K562 (cell line): ENCODE measurements around the gene PFDN2. TPM values are rescaled to one million over a fixed set of nuclear protein-coding genes. Genes with fewer than 3 reads are reported as not detected.

Experiments used
- DIDO1 ChIP-seq: fragments of 450-650 bp; IDR thresholded peaks from 2 replicates; pipeline ENCODE4 v1.6.1; 2016; ENCODE audit warnings: low read depth, missing biosample characterization, missing genetic modification characterization
- E2F3 ChIP-seq: fragments of 250-450 bp; sonication (Bioruptor Pico); IDR thresholded peaks from 2 replicates; pipeline ENCODE4 v1.4.0; 2020; ENCODE audit warnings: mild to moderate bottlenecking
- E2F4 ChIP-seq: sonication (generic); formaldehyde crosslinking; IDR thresholded peaks from 2 replicates; pipeline ENCODE4 v1.8.0; 2022; ENCODE audit warnings: mild to moderate bottlenecking, low read depth, missing genetic modification reagents
- ELF2 ChIP-seq: fragments of 250-450 bp; sonication (Bioruptor Pico); IDR thresholded peaks from 2 replicates; pipeline ENCODE4 v1.5.0; 2021; ENCODE audit warnings: mild to moderate bottlenecking
- GABPB2 ChIP-seq: fragments of 250-450 bp; sonication (Bioruptor Pico); conservative IDR thresholded peaks from 2 replicates; pipeline ENCODE4 v1.5.1; 2021; ENCODE audit warnings: mild to moderate bottlenecking
- GTF2F1 ChIP-seq: IDR thresholded peaks from 2 replicates; pipeline ENCODE4 v1.6.1; 2011; ENCODE audit warnings: low read depth, low read length, improper control_type of control experiment
- HDGF ChIP-seq: fragments of 450-650 bp; IDR thresholded peaks from 2 replicates; pipeline ENCODE4 v1.6.1; 2016
- HMG20A ChIP-seq: fragments of 450-650 bp; formaldehyde crosslinking; conservative IDR thresholded peaks from 2 replicates; pipeline ENCODE4 v1.4.0; 2020; ENCODE audit warnings: mild to moderate bottlenecking, mixed read lengths
- MEF2D ChIP-seq: conservative IDR thresholded peaks from 2 replicates; pipeline ENCODE4 v1.6.1; 2016; ENCODE audit warnings: low read depth, missing genetic modification characterization, missing compliant biosample characterization
- MYBL2 ChIP-seq, 2 experiments: fragments of 450-650 bp in 1 of 2; sonication (generic) in 1 of 2; formaldehyde crosslinking in 1 of 2; IDR thresholded peaks; 2 replicates each; pipeline versions ENCODE4 v1.6.1 to v1.8.1; 2017 to 2022; ENCODE audit warnings: borderline replicate concordance in 1 of 2, inconsistent platforms in 1 of 2, low read depth in 1 of 2, mild to moderate bottlenecking in 1 of 2, missing genetic modification reagents in 1 of 2, moderate library complexity in 1 of 2
- NCOA2 ChIP-seq, 2 experiments: fragments of 450-650 bp; IDR thresholded peaks; 2 replicates each; pipeline ENCODE4 v1.6.1; 2018; ENCODE audit warnings: mild to moderate bottlenecking in 2 of 2, moderate library complexity in 1 of 2; ENCODE audit not compliant: partially characterized antibody in 2 of 2
- NCOR1 ChIP-seq: fragments of 450-650 bp; IDR thresholded peaks from 2 replicates; pipeline ENCODE4 v1.6.1; 2016; ENCODE audit warnings: mild to moderate bottlenecking, moderate library complexity
- NEUROD1 ChIP-seq: fragments of 150-350 bp; IDR thresholded peaks from 2 replicates; pipeline ENCODE4 v1.6.1; 2014; ENCODE audit warnings: borderline replicate concordance, low read length, low read depth; ENCODE audit not compliant: partially characterized antibody
- PHB ChIP-seq: fragments of 250-450 bp; sonication (Bioruptor Pico); IDR thresholded peaks from 2 replicates; pipeline ENCODE4 v1.5.0; 2021
- PKNOX1 ChIP-seq: fragments of 450-650 bp; IDR thresholded peaks from 2 replicates; pipeline ENCODE4 v1.6.1; 2016
- PTBP1 ChIP-seq: fragments of 200-400 bp; formaldehyde crosslinking; IDR thresholded peaks from 2 replicates; pipeline ENCODE4 v1.6.1; 2017; ENCODE audit warnings: low read depth, low read length
- TRIM28 ChIP-seq: fragments of 450-650 bp; IDR thresholded peaks from 2 replicates; pipeline ENCODE4 v1.6.1; 2017
- USF1 ChIP-seq: sonication (generic); formaldehyde crosslinking; IDR thresholded peaks from 2 replicates; pipeline ENCODE4 v1.9.0; 2022; ENCODE audit warnings: mild to moderate bottlenecking, missing genetic modification reagents
- XRCC3 ChIP-seq: fragments of 450-650 bp; IDR thresholded peaks from 2 replicates; pipeline ENCODE4 v1.6.1; 2017; ENCODE audit warnings: mild to moderate bottlenecking, moderate library complexity
- ZBTB9 ChIP-seq: fragments of 450-650 bp; formaldehyde crosslinking; IDR thresholded peaks from 2 replicates; pipeline ENCODE4 v1.4.0; 2020; ENCODE audit warnings: mild to moderate bottlenecking, moderate library complexity
- ZFP1 ChIP-seq: fragments of 450-650 bp; formaldehyde crosslinking; IDR thresholded peaks from 2 replicates; pipeline ENCODE4 v1.4.0; 2020; ENCODE audit warnings: mild to moderate bottlenecking, mixed read lengths
- ZNF165 ChIP-seq: fragments of 250-450 bp; sonication (Bioruptor Pico); IDR thresholded peaks from 2 replicates; pipeline ENCODE4 v1.4.0; 2020; ENCODE audit warnings: borderline replicate concordance
- ZNF311 ChIP-seq: fragments of 250-450 bp; sonication (Bioruptor Pico); IDR thresholded peaks from 2 replicates; pipeline ENCODE4 v1.4.0; 2020; ENCODE audit warnings: mild to moderate bottlenecking, moderate library complexity
- ZNF384 ChIP-seq: IDR thresholded peaks from 2 replicates; pipeline ENCODE4 v1.6.1; 2012; ENCODE audit warnings: low read depth, low read length, improper control_type of control experiment
- ZNF584 ChIP-seq: fragments of 200-800 bp; sonication (Bioruptor generic); IDR thresholded peaks from 2 replicates; pipeline ENCODE4 v1.6.1; 2016; ENCODE audit warnings: low read depth, mild to moderate bottlenecking, missing genetic modification characterization, missing compliant biosample characterization
- ZNF668 ChIP-seq: fragments of 250-450 bp; sonication (Bioruptor Pico); IDR thresholded peaks from 2 replicates; pipeline ENCODE4 v1.8.0; 2022; ENCODE audit warnings: mild to moderate bottlenecking, inconsistent platforms
- ZNF707 ChIP-seq: fragments of 250-450 bp; sonication (Bioruptor Pico); conservative IDR thresholded peaks from 2 replicates; pipeline ENCODE4 v1.8.0; 2022; ENCODE audit warnings: inconsistent platforms, mild to moderate bottlenecking, moderate library complexity
- polyA plus RNA-seq, 8 experiments: library from polyadenylated mRNA; depleted of rRNA in 4 of 8; stranded (reverse) in 5 of 8; unstranded in 3 of 8; fragments of >200 nt; fragmentation: Nextera tagmentation in 2 of 8; fragmentation: Illumina TruSeq in 1 of 8; extraction: Ambion mirVana in 2 of 8; extraction: Trizol in 1 of 8; gene quantifications; 2 replicates each; pipeline versions ENCODE4 v1.2.1 to v1.2.3, GENCODE V29; 2011 to 2014; ENCODE audit warnings: inconsistent platforms in 1 of 8, missing spikeins in 1 of 8
- total RNA-seq, 7 experiments: library from RNA; depleted of rRNA in 6 of 7; stranded (reverse); fragments of >200 nt in 6 of 7; fragmentation: Illumina TruSeq in 2 of 7; extraction: Trizol in 2 of 7; gene quantifications; 2 replicates each; pipeline versions ENCODE4 v1.2.1 to v1.2.3, GENCODE V29; 2011 to 2021; ENCODE audit warnings: low replicate concordance in 1 of 7

Gene PFDN2
- total and polyA plus RNA-seq, 9 of the 15 experiments (the other 6 are each of a cell fraction or from before 2014, with no cell fraction given) = 50.2 to 361 (median 144) TPM

GRCh38 chr1:161131523-161132409, 13.9 kb upstream of the PFDN2 start (continued):
- TF ChIP-seq ZBTB9 (CRISPR knock-in tag) = no peak
- TF ChIP-seq ELF2 (CRISPR knock-in tag) = no peak
- no peak for TF ChIP-seq HMG20A (CRISPR knock-in tag)
- no peak for TF ChIP-seq ZNF311
- no peak for TF ChIP-seq USF1 (CRISPR knock-in tag)
- no peak for TF ChIP-seq MEF2D (tag)
- TF ChIP-seq ZNF707 (CRISPR knock-in tag) = no peak
- TF ChIP-seq TRIM28 = no peak
- TF ChIP-seq GTF2F1 = no peak
- TF ChIP-seq ZNF668 (CRISPR knock-in tag) = no peak
- TF ChIP-seq XRCC3 = no peak
- TF ChIP-seq ZFP1 (CRISPR knock-in tag) = no peak
- TF ChIP-seq PKNOX1 = no peak
- peak; percentile 98 for TF ChIP-seq HDGF
- TF ChIP-seq NCOA2 (IDR thresholded peaks at IDR 0.05; ENCODE audit: partially characterized antibody in 2 of 2) = no peak
- TF ChIP-seq DIDO1 (tag) = peak; percentile 51; the same call in 1 of the 2 replicates
- TF ChIP-seq E2F4 (CRISPR knock-in tag) = no peak
- no peak; the same call in 1 of the 2 replicates for TF ChIP-seq NCOR1
- TF ChIP-seq E2F3 (CRISPR knock-in tag) = no peak
- TF ChIP-seq NEUROD1 = no peak
- TF ChIP-seq PTBP1 = no peak
- no peak for TF ChIP-seq GABPB2 (CRISPR knock-in tag)
- no peak for TF ChIP-seq ZNF384
- TF ChIP-seq ZNF584 (CRISPR knock-in tag) = no peak
- TF ChIP-seq ZNF165 (CRISPR knock-in tag) = no peak
- no peak for TF ChIP-seq MYBL2 (IDR thresholded peaks at IDR 0.05; ENCODE audit: low read depth)
- no peak for TF ChIP-seq MYBL2 (CRISPR knock-in tag; IDR thresholded peaks at IDR 0.05; ENCODE audit: borderline replicate concordance)
- no peak for TF ChIP-seq PHB (CRISPR knock-in tag)
